GM12878 (cell line): ENCODE measurements around the gene CEP135. TPM values are rescaled to one million over a fixed set of nuclear protein-coding genes. Genes with fewer than 3 reads are reported as not detected.

Source experiments
- ATAC-seq: fragments of 200-7000 bp; cut with Tn5 transposase; 3 replicates; pipeline ENCODE4 v1.9.1; 2020; ENCODE audit warnings: mild to moderate bottlenecking, moderate library complexity
- BruUV-seq: library from RNA; stranded (reverse); fragments of 400-500 nt; replicated peaks from 2 replicates; lab custom pipeline; 2021; lab: Mats Ljungman, UMichigan
- CTCF ChIA-PET: fragments of 300-600 bp; sonication (Branson Sonifier 250); formaldehyde crosslinking; extraction: SDS; loops from one replicate; lab custom pipeline; 2021; ENCODE audit warnings: inconsistent platforms; lab: Yijun Ruan, JAX
- POLR2A ChIA-PET: fragments of 350-600 bp; formaldehyde crosslinking; extraction: SDS; loops from one replicate; lab custom pipeline; 2021; ENCODE audit warnings: inconsistent platforms; lab: Charles Lee
- RAD21 ChIA-PET: fragments of 300-600 bp; sonication (Branson Sonifier 250); formaldehyde crosslinking; loops from one replicate; lab custom pipeline; 2023; ENCODE audit warnings: antibody characterized with exemption; ENCODE audit not compliant: unreplicated experiment; lab: Charles Lee
- SMC1A ChIA-PET: fragments of 300-600 bp; sonication (Branson Sonifier 250); formaldehyde crosslinking; loops from one replicate; lab custom pipeline; 2023; ENCODE audit not compliant: unreplicated experiment, uncharacterized antibody; lab: Charles Lee
- DNase-seq: peaks from one replicate; pipeline ENCODE4 v3.0.0-alpha.2; 2011; ENCODE audit warnings: low read depth, low spot score
- FAIRE-seq: peaks from 3 replicates; lab custom pipeline; 2011; peaks lifted over from hg19 to GRCh38; lab: Jason Lieb, UNC
- H2AFZ ChIP-seq: 2 replicates; pipeline ENCODE4 v1.6.0; 2011; ENCODE audit warnings: low read depth, low read length, control low read depth; ENCODE audit not compliant: control insufficient read depth
- H3K27ac ChIP-seq: 2 replicates; pipeline ENCODE4 v1.5.1; 2011; ENCODE audit warnings: control low read depth; ENCODE audit not compliant: control insufficient read depth, insufficient read depth
- H3K27me3 ChIP-seq, 2 experiments: replicated peaks in 1 of 2; 2 replicates each; pipeline versions ENCODE4 v1.6.0 to v1.6.1; 2011; ENCODE audit warnings: low read length in 1 of 2; ENCODE audit not compliant: control insufficient read depth in 2 of 2, insufficient read depth in 2 of 2
- H3K36me3 ChIP-seq, 2 experiments: 2 replicates each; pipeline ENCODE4 v1.5.1; 2011; ENCODE audit warnings: low read length in 1 of 2; ENCODE audit not compliant: control insufficient read depth in 2 of 2, insufficient read depth in 2 of 2
- H3K4me1 ChIP-seq: 2 replicates; pipeline ENCODE4 v1.6.1; 2011; ENCODE audit warnings: mild to moderate bottlenecking, low read length, moderate library complexity, mixed read lengths; ENCODE audit not compliant: control insufficient read depth, insufficient read depth
- H3K4me2 ChIP-seq: 2 replicates; pipeline ENCODE4 v1.6.0; 2011; ENCODE audit warnings: control low read depth; ENCODE audit not compliant: control insufficient read depth, insufficient read depth
- H3K4me3 ChIP-seq: fragments of 200-600 bp; sonication (generic); 2 replicates; pipeline ENCODE4 v1.5.1; 2016
- H3K79me2 ChIP-seq: 2 replicates; pipeline ENCODE4 v1.6.0; 2011; ENCODE audit warnings: low read length; ENCODE audit not compliant: control insufficient read depth, insufficient read depth
- H3K9ac ChIP-seq: 2 replicates; pipeline ENCODE4 v1.8.0; 2011; ENCODE audit warnings: low read length, control low read depth, mixed read lengths; ENCODE audit not compliant: control insufficient read depth, insufficient read depth
- H3K9me3 ChIP-seq: replicated peaks from 3 replicates; pipeline ENCODE4 v1.5.1; 2011; ENCODE audit warnings: mild to moderate bottlenecking, low read length; ENCODE audit not compliant: control insufficient read depth, insufficient read depth
- H4K20me1 ChIP-seq: 2 replicates; pipeline ENCODE4 v1.6.0; 2011; ENCODE audit not compliant: control insufficient read depth, insufficient read depth
- ATF7 ChIP-seq: fragments of 450-650 bp; IDR thresholded peaks from 2 replicates; pipeline ENCODE4 v1.6.1; 2016; ENCODE audit warnings: low read depth, mild to moderate bottlenecking
- BHLHE40 ChIP-seq, 2 experiments: fragments of 450-650 bp in 1 of 2; IDR thresholded peaks; 2 replicates each; pipeline ENCODE4 v1.6.1; 2011 to 2017; ENCODE audit warnings: low read depth in 2 of 2, borderline replicate concordance in 1 of 2, improper control_type of control experiment in 1 of 2, low read length in 1 of 2, mild to moderate bottlenecking in 1 of 2
- E4F1 ChIP-seq: fragments of 450-650 bp; IDR thresholded peaks from 2 replicates; pipeline ENCODE4 v1.6.1; 2018; ENCODE audit warnings: borderline replicate concordance, mild to moderate bottlenecking; ENCODE audit not compliant: partially characterized antibody
- IKZF1 ChIP-seq: fragments of 450-650 bp; conservative IDR thresholded peaks from 2 replicates; pipeline ENCODE4 v1.6.1; 2017; ENCODE audit warnings: antibody characterized with exemption, mild to moderate bottlenecking
- IKZF2 ChIP-seq, 2 experiments: fragments of 450-650 bp; IDR thresholded peaks; 2 replicates each; pipeline ENCODE4 v1.6.1; 2017; ENCODE audit warnings: mild to moderate bottlenecking in 2 of 2, moderate library complexity in 2 of 2
- KDM1A ChIP-seq: fragments of 200-600 bp; sonication (generic); IDR thresholded peaks from 2 replicates; pipeline ENCODE4 v1.6.1; 2016; ENCODE audit warnings: borderline replicate concordance
- MTA3 ChIP-seq: IDR thresholded peaks from 2 replicates; pipeline ENCODE4 v1.6.1; 2012; ENCODE audit warnings: low read length, inconsistent platforms, borderline replicate concordance
- NFXL1 ChIP-seq: fragments of 450-650 bp; IDR thresholded peaks from 2 replicates; pipeline ENCODE4 v1.6.1; 2017; ENCODE audit warnings: antibody characterized with exemption, mild to moderate bottlenecking, borderline replicate concordance
- NR2C2 ChIP-seq: IDR thresholded peaks from 2 replicates; pipeline ENCODE4 v1.6.1; 2011; ENCODE audit warnings: borderline replicate concordance, low read depth; ENCODE audit not compliant: control insufficient read depth, insufficient read length
- PBX3 ChIP-seq: IDR thresholded peaks from 2 replicates; pipeline ENCODE4 v1.6.1; 2011; ENCODE audit warnings: mild to moderate bottlenecking, low read depth, low read length, moderate library complexity; ENCODE audit not compliant: insufficient replicate concordance
- RB1 ChIP-seq: fragments of 450-650 bp; formaldehyde crosslinking; IDR thresholded peaks from 2 replicates; pipeline ENCODE4 v1.6.1; 2017; ENCODE audit warnings: mild to moderate bottlenecking, borderline replicate concordance
- SUPT20H ChIP-seq: IDR thresholded peaks from 2 replicates; pipeline ENCODE4 v1.6.1; 2011; ENCODE audit warnings: low read depth, mild to moderate bottlenecking, low read length, moderate library complexity, borderline replicate concordance; ENCODE audit not compliant: control insufficient read depth
- WRNIP1 ChIP-seq: IDR thresholded peaks from 2 replicates; pipeline ENCODE4 v1.6.1; 2011; ENCODE audit warnings: low read depth, low read length, improper control_type of control experiment, borderline replicate concordance
- ZSCAN29 ChIP-seq: fragments of 450-650 bp; IDR thresholded peaks from 2 replicates; pipeline ENCODE4 v1.6.1; 2017; ENCODE audit warnings: mild to moderate bottlenecking, moderate library complexity
- WGBS: methylation state at CpG from one replicate; pipeline ENCODE4 v1.1.6; 2016; ENCODE audit warnings: low lambda C conversion rate; ENCODE audit not compliant: insufficient replicate concordance, insufficient coverage; ENCODE audit errors: missing lambda C conversion rate; 5-methylcytosine and 5-hydroxymethylcytosine counted together
- in situ Hi-C: fragments of 300-500 bp; cut with MboI; formaldehyde crosslinking; loops from 9 replicates; pipeline ENCODE4 v1.14.3; 2018; ENCODE audit warnings: mixed read lengths
- intact Hi-C: fragments of 100-400 bp; cut with micrococcal nuclease; formaldehyde crosslinking; loops from one replicate; pipeline ENCODE4 v1.14.2; 2022; ENCODE audit not compliant: unreplicated experiment
- polyA plus RNA-seq, 11 experiments: library from polyadenylated mRNA; depleted of rRNA in 4 of 11; unstranded in 6 of 11; stranded (reverse) in 5 of 11; fragments of >200 nt; fragmentation: Nextera tagmentation in 4 of 11; fragmentation: Illumina TruSeq in 1 of 11; extraction: Ambion mirVana in 4 of 11; extraction: Trizol in 1 of 11; gene quantifications; 1 replicate in 1 of 11; 2 replicates in 10 of 11; pipeline versions ENCODE4 v1.2.1 to v1.2.3, GENCODE V29; 2011 to 2016; ENCODE audit warnings: inconsistent platforms in 2 of 11, missing spikeins in 2 of 11, low read depth in 1 of 11
- total RNA-seq, 4 experiments: library from RNA; depleted of rRNA in 3 of 4; stranded (reverse); fragments of >200 nt in 3 of 4; fragmentation: Illumina TruSeq in 1 of 4; extraction: Trizol in 1 of 4; gene quantifications; 2 replicates each; pipeline versions ENCODE4 v1.2.1 to v1.2.3, GENCODE V29; 2013 to 2021

CEP135 gene
- total and polyA plus RNA-seq, 10 of the 15 experiments (the other 5 are each of a cell fraction or from before 2014, with no cell fraction given) = 2.9 to 13.6 (median 10.1) TPM

- WGBS = 53% methylated on average over 3 of the region's 3 CpGs
- no peak overlapping the region for H2AFZ ChIP-seq
- ChIA-PET RAD21 (no interaction called here), SMC1A (no interaction called here), POLR2A (no interaction called here), CTCF (no interaction called here)
- H3K9ac ChIP-seq = no peak overlapping the region
- intact Hi-C loops = no loop called here
- H4K20me1 ChIP-seq = no peaks in the 10 kb centered on the region
- H3K4me2 ChIP-seq = no peak overlapping the region
- no peak overlapping the region for H3K4me3 ChIP-seq
- no peaks in the 10 kb centered on the region for H3K9me3 ChIP-seq
- H3K79me2 ChIP-seq = no peaks in the 10 kb centered on the region
- TF ChIP-seq RB1 (no peak), NFXL1 (no peak), PBX3 (no peak), ZSCAN29 (no peak), MTA3 (no peak), IKZF2 (IDR thresholded peaks at IDR 0.05) (no peak), E4F1 (no peak), NR2C2 (no peak), ATF7 (no peak), BHLHE40 (IDR thresholded peaks at IDR 0.05; ENCODE audit: borderline replicate concordance in 1 of 2, low read depth in 2 of 2, low read length in 1 of 2) (no peak), WRNIP1 (no peak), IKZF1 (no peak), SUPT20H (no peak), KDM1A (no peak)
- H3K4me1 ChIP-seq = no peaks in the 10 kb centered on the region
- in situ Hi-C loops = no loop called here
- ATAC-seq = no peak
- H3K27me3 ChIP-seq = no peaks in the 10 kb centered on the region; a peak in 1 of 4 replicates
- H3K36me3 ChIP-seq = no peaks in the 10 kb centered on the region
- BruUV-seq = no TSS peak
- FAIRE-seq = no peak
- no peak overlapping the region for H3K27ac ChIP-seq
- no peak for DNase-seq
Observed at GRCh38 chr4:55921093-55921492, 27.7 kb upstream of the CEP135 start.
